ENCODE data around the gene SUMO4.
"Not testable (repeated sequence)": the region's sequence is repeated elsewhere in the genome, so short reads cannot be mapped to it uniquely, and the experiment has no call there.

SUMO4 gene

GRCh38 chr6:149431905-149432775 lies 32.1 kb downstream of the SUMO4 start:
- DNase-seq (ENCODE audit: low read depth, low spot score): peak; percentile 84

DNA sequence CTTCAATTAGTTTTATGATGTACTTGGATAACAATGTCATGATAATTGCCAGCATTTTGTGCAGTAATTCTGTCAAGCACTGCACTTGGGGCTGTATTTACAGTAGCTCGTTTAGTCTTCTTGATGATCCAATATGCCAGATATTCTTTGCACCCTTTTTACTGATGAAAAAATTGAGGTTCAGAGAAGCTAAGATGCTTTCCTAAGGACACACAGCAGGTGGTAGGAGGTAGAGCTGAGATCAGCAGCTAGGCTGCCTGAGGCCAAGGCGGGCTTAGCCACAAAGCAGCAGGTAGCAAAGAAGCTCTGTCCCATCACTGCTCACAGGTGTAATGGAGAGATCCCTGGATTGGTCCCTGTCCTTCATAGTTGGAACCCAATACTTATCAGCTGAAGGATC lies 33.3 kb downstream of the SUMO4 start:
- no peak for DNase-seq (ENCODE audit: low read depth, low spot score)

DNA sequence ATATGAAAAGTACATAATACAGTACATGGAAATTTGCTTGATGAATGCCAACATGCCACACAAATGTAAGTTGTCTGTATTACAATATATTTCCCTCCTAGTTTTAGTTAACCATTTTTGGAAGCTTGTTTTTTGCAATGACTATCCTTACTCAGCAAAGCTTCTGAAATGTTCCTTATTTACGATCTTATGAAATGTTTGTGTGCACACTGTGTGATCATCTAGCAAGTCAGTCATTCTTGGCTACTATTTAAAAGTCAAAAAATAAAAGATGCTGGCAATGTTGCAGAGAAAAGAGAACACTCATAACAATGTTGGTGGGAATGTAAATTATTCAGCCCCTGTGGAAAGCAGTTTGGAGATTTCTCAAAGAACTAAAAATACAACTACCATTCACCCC lies 33.8 kb downstream of the SUMO4 start:
- no peak for DNase-seq (ENCODE audit: low read depth, low spot score)

DNA sequence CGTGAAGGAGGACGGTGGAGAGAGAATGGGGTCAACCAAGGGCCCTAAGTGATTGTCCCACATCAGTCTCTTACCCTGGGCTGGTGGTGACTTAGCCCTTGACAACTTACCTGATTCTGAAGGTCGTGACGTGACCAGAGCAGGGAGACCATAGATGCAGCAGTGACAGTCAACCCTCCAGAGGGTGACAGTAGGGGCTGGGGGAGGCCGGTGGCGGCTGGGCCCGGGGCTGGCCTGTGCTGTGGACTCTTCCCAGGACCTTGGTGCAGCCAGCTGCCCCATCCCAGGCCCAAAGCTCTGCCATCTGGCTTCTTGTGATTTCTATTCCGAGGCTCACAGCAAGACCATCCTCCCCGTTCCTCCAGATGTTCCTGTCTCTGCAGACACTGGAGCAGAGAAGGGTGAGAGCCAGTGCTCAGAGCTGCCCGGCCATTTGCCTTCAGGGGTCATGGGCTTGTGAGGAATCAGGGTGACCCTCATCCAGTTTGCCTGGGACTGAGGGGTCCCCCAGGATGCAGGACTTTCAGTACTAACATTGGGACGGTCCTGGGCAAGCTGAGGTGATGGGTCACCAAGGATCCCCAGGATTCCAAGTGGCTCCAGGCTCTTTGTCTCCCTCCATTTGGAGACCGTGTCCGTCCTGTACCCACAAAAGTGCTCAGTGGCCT lies 36.0 kb downstream of the SUMO4 start:
- no peak for DNase-seq (ENCODE audit: low read depth, low spot score)

DNA sequence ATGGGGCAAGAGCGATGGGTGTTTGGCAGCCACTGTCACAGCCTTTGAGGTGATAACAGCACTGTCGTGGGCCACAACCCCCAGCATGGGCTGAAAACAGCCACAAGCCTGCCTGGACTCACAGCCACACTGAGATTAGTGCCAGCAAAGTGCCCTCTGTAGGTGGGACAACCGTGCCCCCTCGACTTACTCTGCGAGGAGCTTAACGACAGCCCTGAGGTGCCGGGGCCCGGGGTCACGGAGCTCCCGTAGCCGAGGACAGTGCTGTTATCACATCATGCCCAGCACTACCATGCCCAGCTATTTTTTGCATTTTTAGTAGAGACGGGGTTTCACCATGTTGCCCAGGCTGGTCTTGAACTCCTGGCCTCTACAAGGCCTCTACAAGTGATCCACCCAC lies 36.6 kb downstream of the SUMO4 start:
- no peak for DNase-seq (ENCODE audit: low read depth, low spot score)

GRCh38 chr6:149437212-149437611 lies 37.1 kb downstream of the SUMO4 start:
- DNase-seq (ENCODE audit: low read depth, low spot score): no peak

DNA sequence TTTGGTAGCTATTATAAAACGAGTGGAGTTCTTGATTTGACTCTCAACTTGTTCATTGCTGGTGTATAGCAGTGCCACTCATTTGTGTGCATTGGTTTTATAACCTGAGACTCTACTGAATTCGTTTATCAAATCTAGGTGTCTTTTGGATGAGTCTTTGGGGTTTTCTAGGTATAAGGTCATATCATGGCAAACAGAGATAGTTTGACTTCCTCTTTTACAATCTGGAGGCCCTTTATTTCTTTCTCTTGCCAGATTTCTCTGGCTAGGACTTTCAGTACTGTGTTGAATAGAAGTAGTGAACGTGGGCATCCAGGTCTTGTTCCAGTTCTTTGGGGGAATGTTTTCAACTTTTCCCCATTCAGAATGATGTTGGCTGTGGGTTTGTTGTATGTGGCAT lies 38.8 kb downstream of the SUMO4 start:
- DNase-seq (ENCODE audit: low read depth, low spot score): no peak

GRCh38 chr6:149439626-149440025 lies 39.6 kb downstream of the SUMO4 start:
- DNase-seq (ENCODE audit: low read depth, low spot score): no peak

DNA sequence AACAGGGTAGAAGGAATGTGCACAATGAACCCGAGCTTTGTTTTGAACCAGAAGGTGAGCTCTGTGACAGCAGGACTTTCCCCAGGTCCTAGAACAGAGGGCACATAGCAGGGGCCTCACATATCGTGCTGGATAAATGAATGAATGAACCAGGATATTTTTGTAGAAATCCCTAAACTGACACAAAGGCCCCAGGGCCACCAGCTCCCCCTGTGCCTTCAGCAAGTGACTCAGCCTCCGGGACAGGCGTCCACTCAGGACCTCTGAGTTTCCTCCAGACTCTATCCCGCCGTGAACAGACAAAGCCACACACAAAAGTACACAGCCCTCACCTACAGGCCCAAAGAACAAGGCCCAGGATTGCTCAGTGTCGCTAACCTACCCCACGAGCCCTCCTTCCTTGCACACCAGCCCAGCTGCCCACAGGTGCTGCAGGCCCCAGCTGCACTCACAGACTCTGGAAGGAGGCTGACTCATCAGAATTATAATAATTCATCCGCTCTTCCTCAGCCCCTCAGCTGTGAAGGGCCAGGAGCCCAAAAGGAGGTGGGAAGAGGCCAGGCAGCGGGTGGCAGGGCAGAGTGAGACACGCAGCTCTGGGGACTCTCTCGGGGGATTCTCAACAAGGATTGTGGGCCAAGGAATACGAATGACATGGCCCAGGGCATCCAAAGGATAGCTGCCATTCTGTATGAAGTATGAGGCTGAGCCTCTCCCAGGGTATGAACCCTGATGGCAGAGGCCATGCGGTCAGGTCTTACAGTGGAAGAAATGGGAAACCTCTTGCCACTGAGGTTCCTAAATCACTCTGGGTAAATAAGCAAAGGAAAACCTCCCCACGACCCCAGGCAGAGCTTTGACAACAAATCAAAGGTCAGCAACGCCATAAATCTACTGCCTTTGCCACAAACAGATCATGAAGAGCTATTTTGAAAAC lies 40.9 kb downstream of the SUMO4 start:
- no peak for DNase-seq (ENCODE audit: low read depth, low spot score)

DNA sequence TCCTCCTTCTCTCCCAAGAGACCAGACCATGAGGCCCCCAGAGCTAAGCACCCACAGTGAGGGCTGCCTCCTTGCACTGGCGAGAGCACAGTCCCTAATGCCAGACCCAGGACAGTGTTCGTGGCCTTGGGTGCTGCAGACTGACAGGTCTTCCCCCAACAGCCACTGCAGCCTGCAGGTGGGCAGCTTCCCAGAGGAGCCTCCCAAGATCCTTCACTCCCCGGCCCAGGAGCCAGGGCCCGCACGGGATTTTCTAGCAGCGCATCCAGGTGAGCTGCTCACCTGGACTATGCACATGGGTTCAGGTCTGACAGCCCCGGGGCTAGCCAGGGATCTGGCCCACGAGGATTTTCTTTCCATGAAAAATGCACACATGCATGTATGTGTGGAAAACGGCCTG lies 41.7 kb downstream of the SUMO4 start:
- no peak for DNase-seq (ENCODE audit: low read depth, low spot score)

DNA sequence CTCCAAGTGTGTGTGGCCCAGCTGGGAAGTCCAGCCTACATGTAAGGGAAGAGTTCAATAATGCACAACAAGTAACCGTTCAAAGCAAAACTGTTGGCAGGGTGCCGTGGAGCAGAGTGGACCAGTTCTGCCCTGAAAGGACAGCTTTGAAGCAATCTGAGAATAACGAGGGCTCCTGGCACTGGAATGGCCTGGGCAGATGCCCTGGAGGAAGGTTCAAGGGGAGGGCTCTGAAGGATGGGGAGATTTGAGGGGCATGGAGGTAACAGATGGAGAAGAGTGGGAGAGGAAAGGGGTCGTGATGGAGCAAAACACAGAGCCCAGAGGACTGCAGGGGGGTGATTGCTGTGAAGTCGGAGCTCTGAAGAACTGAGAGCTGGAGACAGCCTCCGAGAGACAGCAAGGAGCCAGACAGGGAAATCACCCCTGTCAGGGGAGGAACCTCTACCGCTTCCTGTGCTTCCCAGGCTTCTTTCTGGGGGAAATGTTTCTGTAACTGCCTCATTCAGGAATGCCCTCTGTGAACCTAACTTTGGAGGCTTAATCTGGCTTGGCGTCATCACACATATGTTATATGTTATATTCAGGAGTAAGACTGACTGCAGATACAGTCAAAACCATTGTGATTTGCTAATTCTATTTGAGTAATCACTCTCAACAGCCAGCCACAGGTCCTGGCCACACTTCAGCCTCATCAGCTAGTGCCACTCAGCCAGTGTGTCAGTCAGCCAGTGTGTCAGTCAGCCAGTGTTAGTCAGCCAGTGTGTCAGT lies 43.5 kb downstream of the SUMO4 start:
- no peak for DNase-seq (ENCODE audit: low read depth, low spot score)

DNA sequence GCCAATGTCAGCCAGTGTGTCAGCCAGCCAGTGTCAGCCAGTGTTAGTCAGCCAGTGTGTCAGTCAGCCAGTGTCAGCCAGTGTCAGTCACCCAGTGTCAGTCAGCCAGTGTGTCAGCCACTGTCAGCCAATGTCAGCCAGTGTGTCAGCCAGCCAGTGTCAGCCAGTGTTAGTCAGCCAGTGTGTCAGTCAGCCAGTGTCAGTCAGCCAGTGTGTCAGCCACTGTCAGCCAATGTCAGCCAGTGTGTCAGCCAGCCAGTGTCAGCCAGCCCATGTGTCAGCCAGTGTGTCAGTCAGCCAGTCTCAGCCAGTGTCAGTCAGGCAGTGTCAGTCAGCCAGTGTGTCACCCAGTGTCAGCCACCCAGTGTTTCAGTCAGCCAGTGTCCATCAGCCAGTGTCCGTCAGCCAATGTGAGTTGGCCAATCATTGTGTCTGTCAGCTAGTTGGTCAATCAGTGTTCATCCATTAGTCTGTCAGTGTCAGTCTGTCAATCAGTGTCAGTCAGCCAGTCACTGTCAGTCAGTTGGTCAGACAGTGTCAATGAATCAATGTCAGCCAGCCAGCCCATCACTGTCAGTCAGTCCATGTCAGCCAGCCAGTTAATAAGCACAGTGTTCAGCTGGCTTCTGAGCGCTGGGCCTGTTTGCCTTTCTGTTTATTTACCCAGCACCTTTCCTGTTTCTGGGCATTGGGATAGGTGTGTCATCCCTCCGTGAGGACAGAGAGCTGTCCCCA lies 44.5 kb downstream of the SUMO4 start:
- DNase-seq (ENCODE audit: low read depth, low spot score): not testable (repeated sequence)

- DNase-seq (ENCODE audit: low read depth, low spot score): no peak
Observed at GRCh38 chr6:149445095-149445466, 45.0 kb downstream of the SUMO4 start.

DNA sequence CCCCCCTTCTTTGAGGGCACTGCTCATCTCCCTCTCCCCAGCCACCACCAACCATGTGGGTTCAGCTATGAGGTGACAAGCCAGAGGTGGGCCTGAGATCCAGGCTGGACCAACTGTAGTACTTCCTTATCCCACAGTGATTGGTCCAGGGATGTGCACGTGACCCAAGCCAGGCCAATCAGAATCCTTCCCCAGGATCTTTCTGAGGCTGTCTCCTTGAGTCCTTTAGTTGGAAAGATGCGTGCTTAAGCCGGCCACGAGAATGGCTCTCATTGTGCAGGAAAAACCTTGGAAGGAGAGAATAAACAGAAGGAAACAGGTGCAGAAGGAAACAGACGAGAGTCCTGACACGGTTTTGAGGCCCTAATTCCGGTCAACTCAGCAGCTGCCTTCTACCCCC lies 45.5 kb downstream of the SUMO4 start:
- no peak for DNase-seq (ENCODE audit: low read depth, low spot score)

- DNase-seq (ENCODE audit: low read depth, low spot score): no peak
Observed at GRCh38 chr6:149446791-149447376, 46.8 kb downstream of the SUMO4 start.

DNA sequence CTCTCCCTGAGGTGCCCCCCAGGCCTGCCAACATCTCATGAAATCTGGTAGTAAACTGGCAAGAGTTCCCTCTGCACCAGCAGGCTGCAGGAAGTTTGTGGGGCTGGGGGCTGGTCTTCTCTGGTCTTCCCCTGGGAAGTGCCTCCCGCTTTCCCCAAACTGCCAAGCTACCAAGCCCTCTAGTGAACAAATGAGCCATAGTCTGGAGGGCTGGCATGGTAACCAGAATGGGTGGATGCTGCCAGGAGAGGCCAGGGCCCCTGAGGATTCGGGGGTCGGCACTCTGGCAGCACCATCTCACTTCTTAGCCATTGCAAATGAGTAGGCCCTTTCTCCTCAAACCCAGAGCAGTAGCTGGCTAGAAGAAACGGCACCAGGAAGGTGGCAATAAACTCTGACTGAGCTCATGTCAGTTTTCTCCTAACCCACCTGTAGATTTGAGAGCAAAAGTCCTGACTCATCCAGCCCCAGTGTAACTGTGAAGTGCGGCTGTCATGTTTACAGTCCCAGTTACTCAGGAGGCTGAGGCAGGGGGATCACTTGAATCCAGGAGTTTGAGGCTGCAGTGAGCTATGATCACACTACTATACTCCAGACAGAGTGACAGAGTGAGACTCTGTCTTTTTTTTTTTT lies 48.9 kb downstream of the SUMO4 start:
- no peak for DNase-seq (ENCODE audit: low read depth, low spot score)

- no peak for DNase-seq (ENCODE audit: low read depth, low spot score)
Observed at GRCh38 chr6:149449831-149450678, 50.0 kb downstream of the SUMO4 start.
